Measurements from ENCODE around the gene HTRA3. TPM values are rescaled to one million over a fixed set of nuclear protein-coding genes. Genes with fewer than 3 reads are reported as not detected.

The HTRA3 gene
- total and polyA plus RNA-seq, 2 of the 8 experiments (the other 6 are each of a cell fraction or from before 2014, with no cell fraction given), result 3.2 to 5.8 TPM

- no peaks in the 10 kb centered on the region for H3K79me2 ChIP-seq (ENCODE audit: control insufficient read depth in 1 of 2, insufficient read depth in 2 of 2, low read length in 2 of 2)
- H4K8ac ChIP-seq (ENCODE audit: extremely low read depth, insufficient read depth, low read length), result no peak overlapping the region
- H2AK5ac ChIP-seq (ENCODE audit: low read depth, low read length), result no peak overlapping the region
- H2BK5ac ChIP-seq (ENCODE audit: low read depth, low read length), result 0 out of 2 replicates have a peak overlapping the region, but pooled peaks have one; percentile 44
- H4K20me1 ChIP-seq (replicated peaks in 1 of 2; ENCODE audit: control insufficient read depth in 1 of 2, insufficient read depth in 2 of 2, low read length in 2 of 2), result no peaks in the 10 kb centered on the region
- H3K79me1 ChIP-seq (ENCODE audit: low read depth, low read length), result no peaks in the 10 kb centered on the region
- ChIA-PET POLR2A (ENCODE audit: partially characterized antibody) (interaction anchor here (0.6 kb wide), 1 partner anchor 39 kb away, joined by 3 read pairs; no protein-coding TSS in a partner anchor), CTCF (ENCODE audit: partially characterized antibody) (interaction anchor here (0.9 to 5.3 kb wide), 8 partner anchors 10 to 48 kb away, joined by 3 to 27 read pairs (median 6); no protein-coding TSS in a partner anchor)
- H3K4ac ChIP-seq (replicated peaks; ENCODE audit: insufficient read length, low read depth, low read length), result peak overlapping the region; percentile 74
- H4K91ac ChIP-seq (replicated peaks; ENCODE audit: insufficient read length, low read length), result peak overlapping the region; percentile 88
- 89% methylated on average over 12 of the region's 12 CpGs; no CpG with 5 or more reads in 1 of the 2 experiments for WGBS, 2 experiments (ENCODE audit: extremely low coverage in 1 of 2, insufficient coverage in 1 of 2, insufficient read length in 1 of 2, insufficient replicate concordance in 2 of 2, low coverage in 1 of 2, low lambda C conversion rate in 2 of 2, missing lambda C conversion rate in 1 of 2)
- H3K23me2 ChIP-seq (ENCODE audit: low read depth, low read length), result no peaks in the 10 kb centered on the region; the same call in 1 of the 2 replicates
- H2BK15ac ChIP-seq (ENCODE audit: low read length), result peak overlapping the region; percentile 65; the same call in 1 of the 2 replicates
- DNase-seq (ENCODE audit: low read depth in 1 of 2, low spot score in 2 of 2), result no peak
- no peak overlapping the region for H3K27ac ChIP-seq (ENCODE audit: low read depth, low read length)
- peaks cover 6 to 17% (median 11%) of the 10 kb centered on the region in 4 experiments for H3K4me1 ChIP-seq (replicated peaks in 1 of 4; ENCODE audit: control insufficient read depth in 3 of 4, insufficient read depth in 4 of 4, low read length in 3 of 4)
- H4K5ac ChIP-seq (ENCODE audit: insufficient read length, low read depth, low read length), result no peak overlapping the region
- no peak overlapping the region for H2BK120ac ChIP-seq (replicated peaks; ENCODE audit: low read depth, low read length)
- H3K27me3 ChIP-seq (replicated peaks in 1 of 4; ENCODE audit: control insufficient read depth in 3 of 4, extremely low read depth in 1 of 4, insufficient read depth in 3 of 4, low read length in 3 of 4), result no peaks in the 10 kb centered on the region; a peak in 1 of 7 replicates
- H3K4me3 ChIP-seq (ENCODE audit: extremely low read depth in 1 of 4, insufficient read depth in 2 of 4, low read depth in 3 of 4, low read length in 4 of 4), result no peak overlapping the region
- peak overlapping the region; percentile 71; the same call in 1 of the 2 replicates for H2BK12ac ChIP-seq (ENCODE audit: low read depth, low read length)
- no peak overlapping the region for H3K18ac ChIP-seq (ENCODE audit: extremely low read depth, low read length)
- no peaks in the 10 kb centered on the region for H3K36me3 ChIP-seq (ENCODE audit: control insufficient read depth in 2 of 4, insufficient read depth in 4 of 4, low read length in 3 of 4)
- H3K9ac ChIP-seq (replicated peaks in 1 of 4; ENCODE audit: extremely low read depth in 1 of 4, low read depth in 3 of 4, low read length in 3 of 4), result no peak overlapping the region
- no peak overlapping the region for H3K23ac ChIP-seq (ENCODE audit: insufficient read length)
- FAIRE-seq, result no peak
- H2AFZ ChIP-seq (ENCODE audit: low read length), result no peak overlapping the region
- H3K4me2 ChIP-seq (ENCODE audit: insufficient read depth in 1 of 2, low read depth in 2 of 2, low read length in 2 of 2), result no peak overlapping the region
- no peak overlapping the region for H3K14ac ChIP-seq (ENCODE audit: insufficient read length)
- H3K56ac ChIP-seq (replicated peaks; ENCODE audit: insufficient read length, low read depth, low read length), result no peak overlapping the region
- H3K9me3 ChIP-seq (ENCODE audit: insufficient read depth in 2 of 2, low read depth in 1 of 2, low read length in 1 of 2), result no peaks in the 10 kb centered on the region
- peak overlapping the region; percentile 90; the same call in 1 of the 2 replicates for H2BK20ac ChIP-seq (ENCODE audit: low read length)
- TF ChIP-seq MAFK (IDR thresholded peaks at IDR 0.05; ENCODE audit: low read depth, low read length), result no peak
- no peak for TF ChIP-seq KDM1A (IDR thresholded peaks at IDR 0.05; ENCODE audit: borderline replicate concordance, low read length)
- no peak for TF ChIP-seq TAF1 (IDR thresholded peaks at IDR 0.05; ENCODE audit: low read depth, low read length)
- no peak for TF ChIP-seq E2F6 (IDR thresholded peaks at IDR 0.05)
- TF ChIP-seq ZNF274 (IDR thresholded peaks at IDR 0.05; ENCODE audit: borderline replicate concordance, extremely low read depth, low read length), result no peak
- TF ChIP-seq SAP30 (IDR thresholded peaks at IDR 0.05; ENCODE audit: insufficient read depth, insufficient replicate concordance, low read length), result no peak
- no peak for TF ChIP-seq POLR2AphosphoS5 (IDR thresholded peaks at IDR 0.05; ENCODE audit: low read depth, low read length)
- TF ChIP-seq SP2 (IDR thresholded peaks at IDR 0.05; ENCODE audit: low read length), result no peak
- no peak for TF ChIP-seq TCF12 (IDR thresholded peaks at IDR 0.05; ENCODE audit: low read depth, low read length)
- TF ChIP-seq ASH2L (IDR thresholded peaks at IDR 0.05; ENCODE audit: low read length), result no peak
- TF ChIP-seq SUZ12 (IDR thresholded peaks at IDR 0.05; ENCODE audit: low read length), result no peak
- TF ChIP-seq CTBP2 (IDR thresholded peaks at IDR 0.05; ENCODE audit: borderline replicate concordance, insufficient read depth, insufficient read length, low read length), result no peak
Measured at GRCh38 chr4:8224267-8224974, 45.1 kb upstream of the HTRA3 start.

Measured in H1 (cell line).